Neural progenitor cell (in vitro differentiated cells): ENCODE results near the gene FRMPD4.

Experiments
- CTCF ChIP-seq: fragments of 200-600 bp; sonication (generic); IDR thresholded peaks from 2 replicates; pipeline ENCODE4 v1.5.1; 2017; ENCODE audit warnings: antibody characterized with exemption, mild to moderate bottlenecking
- EZH2 ChIP-seq: fragments of 200-600 bp; sonication (generic); IDR thresholded peaks from 2 replicates; pipeline ENCODE4 v1.6.1; 2017; ENCODE audit warnings: antibody characterized with exemption, mild to moderate bottlenecking, moderate library complexity
- EZH2phosphoT487 ChIP-seq: fragments of 200-600 bp; sonication (generic); IDR thresholded peaks from 2 replicates; pipeline ENCODE4 v1.6.1; 2017; ENCODE audit warnings: antibody characterized with exemption

DNA sequence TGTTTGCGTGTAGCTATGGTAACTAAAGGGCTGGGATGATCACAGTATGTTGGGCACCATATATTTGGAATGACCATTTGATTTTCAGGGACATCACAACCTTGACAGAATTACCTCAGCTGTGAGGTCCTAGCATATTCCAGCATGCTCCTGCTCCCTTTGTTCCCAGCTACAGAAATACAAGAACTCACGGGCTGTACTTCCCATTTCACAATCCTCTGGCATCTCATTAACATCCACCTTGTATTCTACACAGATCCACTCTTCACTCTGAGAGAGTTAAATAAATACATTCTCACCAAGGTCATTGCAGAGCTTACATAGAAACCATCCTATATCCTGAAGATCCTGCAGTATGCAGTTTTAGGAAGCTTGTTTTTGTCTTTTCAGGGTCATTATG, 169.7 kb downstream of the FRMPD4 start:
- TF ChIP-seq CTCF (no peak), EZH2phosphoT487 (no peak), EZH2 (no peak)
